HepG2 (cell line): ENCODE data around the gene LOXL3. TPM values are rescaled to one million over a fixed set of nuclear protein-coding genes. Genes with fewer than 3 reads are reported as not detected.
A peak's percentile ranks its signal among the peaks of the same experiment; 100 is the strongest.

Experiments used
- ADNP ChIP-seq: sonication (generic); formaldehyde crosslinking; IDR thresholded peaks from 2 replicates; pipeline ENCODE4 v1.4.0; 2020; ENCODE audit warnings: missing genetic modification reagents
- CENPX ChIP-seq: sonication (generic); formaldehyde crosslinking; IDR thresholded peaks from 2 replicates; pipeline ENCODE4 v1.9.0; 2021; ENCODE audit warnings: mild to moderate bottlenecking, missing genetic modification reagents, moderate library complexity
- CSRNP1 ChIP-seq: sonication (generic); formaldehyde crosslinking; IDR thresholded peaks from 2 replicates; pipeline ENCODE4 v1.8.1; 2023; ENCODE audit warnings: mild to moderate bottlenecking, missing genetic modification reagents
- HOXD1 ChIP-seq: sonication (generic); formaldehyde crosslinking; IDR thresholded peaks from 2 replicates; pipeline ENCODE4 v1.5.0; 2020; ENCODE audit warnings: missing genetic modification reagents
- IKZF1 ChIP-seq: fragments of 450-650 bp; IDR thresholded peaks from 2 replicates; pipeline ENCODE4 v1.7.1; 2016
- JUND ChIP-seq: sonication (generic); formaldehyde crosslinking; IDR thresholded peaks from 2 replicates; pipeline ENCODE4 v1.8.0; 2022; ENCODE audit warnings: mild to moderate bottlenecking, missing genetic modification reagents
- MAFG ChIP-seq: sonication (generic); formaldehyde crosslinking; IDR thresholded peaks from 2 replicates; pipeline ENCODE4 v1.5.1; 2020; ENCODE audit warnings: mild to moderate bottlenecking, missing genetic modification reagents
- NFATC3 ChIP-seq: sonication (generic); formaldehyde crosslinking; IDR thresholded peaks from 2 replicates; pipeline ENCODE4 v1.5.1; 2020; ENCODE audit warnings: mild to moderate bottlenecking, missing genetic modification reagents
- NFRKB ChIP-seq: fragments of 450-650 bp; IDR thresholded peaks from 2 replicates; pipeline ENCODE4 v1.6.1; 2017
- POLR2G ChIP-seq: fragments of 200-400 bp; formaldehyde crosslinking; IDR thresholded peaks from 2 replicates; pipeline ENCODE4 v1.6.1; 2018; ENCODE audit warnings: mild to moderate bottlenecking, low read depth, low read length, moderate library complexity
- REST ChIP-seq, 2 experiments: IDR thresholded peaks; 2 replicates each; pipeline ENCODE4 v1.6.1; 2011 to 2012; ENCODE audit warnings: low read length in 2 of 2, borderline replicate concordance in 1 of 2, low read depth in 1 of 2, mild to moderate bottlenecking in 1 of 2, moderate library complexity in 1 of 2
- SAP130 ChIP-seq: IDR thresholded peaks from 2 replicates; pipeline ENCODE4 v1.6.1; 2016; ENCODE audit warnings: low read depth
- SOX5 ChIP-seq: IDR thresholded peaks from 2 replicates; pipeline ENCODE4 v1.6.1; 2016; ENCODE audit warnings: borderline replicate concordance
- SSRP1 ChIP-seq: IDR thresholded peaks from 2 replicates; pipeline ENCODE4 v1.6.1; 2016; ENCODE audit warnings: control low read depth
- THAP9 ChIP-seq: sonication (generic); formaldehyde crosslinking; IDR thresholded peaks from 2 replicates; pipeline ENCODE4; 2020; ENCODE audit warnings: missing genetic modification reagents, mild to moderate bottlenecking, borderline replicate concordance
- ZBTB7B ChIP-seq: sonication (generic); formaldehyde crosslinking; IDR thresholded peaks from 2 replicates; pipeline ENCODE4 v1.4.0; 2020; ENCODE audit warnings: missing genetic modification reagents
- ZNF274 ChIP-seq: sonication (generic); formaldehyde crosslinking; IDR thresholded peaks from 2 replicates; pipeline ENCODE4 v1.5.1; 2020; ENCODE audit warnings: mild to moderate bottlenecking, missing genetic modification reagents
- ZNF576 ChIP-seq: sonication (generic); formaldehyde crosslinking; IDR thresholded peaks from 2 replicates; pipeline ENCODE4 v1.4.0; 2020; ENCODE audit warnings: mild to moderate bottlenecking, missing genetic modification reagents
- ZNF598 ChIP-seq: sonication (generic); formaldehyde crosslinking; IDR thresholded peaks from 2 replicates; pipeline ENCODE4 v1.5.1; 2020; ENCODE audit warnings: mild to moderate bottlenecking, missing genetic modification reagents, borderline replicate concordance
- ZNF761 ChIP-seq: sonication (generic); formaldehyde crosslinking; conservative IDR thresholded peaks from 2 replicates; pipeline ENCODE4 v1.4.0; 2020; ENCODE audit warnings: mild to moderate bottlenecking, missing genetic modification reagents
- ZSCAN5A ChIP-seq: sonication (generic); formaldehyde crosslinking; IDR thresholded peaks from 2 replicates; pipeline ENCODE4 v1.8.0; 2022; ENCODE audit warnings: mild to moderate bottlenecking, missing genetic modification reagents, borderline replicate concordance
- polyA plus RNA-seq, 8 experiments: library from polyadenylated mRNA; depleted of rRNA in 3 of 8; stranded (reverse) in 7 of 8; unstranded in 1 of 8; fragments of >200 nt; fragmentation: Illumina TruSeq in 4 of 8; extraction: Trizol in 4 of 8; gene quantifications; 2 replicates each; pipeline versions ENCODE4 v1.2.1 to v1.2.3, GENCODE V29; 2011 to 2016; ENCODE audit warnings: low read depth in 4 of 8, missing spikeins in 1 of 8, mixed read lengths in 1 of 8; ENCODE audit not compliant: insufficient read depth in 1 of 8
- total RNA-seq, 5 experiments: library from RNA; depleted of rRNA; stranded (reverse); fragments of >200 nt; fragmentation: Illumina TruSeq; extraction: Trizol; gene quantifications; 2 replicates each; pipeline ENCODE4 v1.2.3, GENCODE V29; 2016; ENCODE audit warnings: low read depth in 1 of 5

LOXL3 gene
- total and polyA plus RNA-seq, 2 of the 13 experiments (the other 11 are each of a cell fraction or from before 2014, with no cell fraction given) = 0.55 to 6.5 TPM

- TF ChIP-seq CSRNP1 (peak; percentile 58; the same call in 1 of the 2 replicates), THAP9 (no peak), JUND (CRISPR knock-in tag) (no peak), CENPX (CRISPR knock-in tag) (no peak), MAFG (CRISPR knock-in tag) (no peak), ZNF576 (CRISPR knock-in tag) (no peak), NFRKB (no peak), ZBTB7B (CRISPR knock-in tag) (no peak), ZNF761 (no peak), SSRP1 (CRISPR knock-in tag) (peak; percentile 66), SAP130 (CRISPR knock-in tag) (peak; percentile 16; the same call in 1 of the 2 replicates), SOX5 (CRISPR knock-in tag) (no peak), IKZF1 (no peak), ZNF598 (CRISPR knock-in tag) (0 out of 2 replicates have a peak, but pooled peaks have one; percentile 42), NFATC3 (CRISPR knock-in tag) (0 out of 2 replicates have a peak, but pooled peaks have one; percentile 45), ADNP (CRISPR knock-in tag) (no peak), ZNF274 (CRISPR knock-in tag) (no peak), REST (IDR thresholded peaks at IDR 0.05; ENCODE audit: borderline replicate concordance in 1 of 2, low read depth in 1 of 2, low read length in 2 of 2) (peak in 1 of 2 experiments; percentile 85; a peak in 2 of 4 replicates), ZSCAN5A (CRISPR knock-in tag) (no peak), POLR2G (peak; percentile 44; the same call in 1 of the 2 replicates), HOXD1 (CRISPR knock-in tag) (0 out of 2 replicates have a peak, but pooled peaks have one; percentile 3)
These were observed 52.2 kb downstream of the LOXL3 start (continued) for GRCh38 chr2:74501335-74502071.
